Measurements from ENCODE around the gene CLDN5.

CLDN5 gene

DNA sequence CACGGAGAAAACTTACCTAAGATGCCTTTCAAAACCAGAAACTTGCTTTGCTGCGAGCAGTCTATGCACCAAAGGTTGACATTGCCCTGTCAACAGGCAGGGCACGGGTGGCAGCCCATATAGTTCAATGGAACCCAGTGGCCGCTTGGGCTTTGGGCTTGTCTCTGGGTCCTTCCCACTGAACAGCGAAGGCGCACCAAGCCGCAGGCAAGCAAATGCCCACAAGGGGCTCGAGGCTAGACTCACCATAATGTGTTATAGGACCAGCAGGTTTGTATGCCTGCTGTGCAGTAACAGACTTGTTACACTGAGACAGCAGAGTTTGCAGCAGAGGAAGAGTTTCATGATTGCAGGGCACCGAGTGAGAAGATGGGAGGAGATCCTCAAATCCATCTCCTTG lies 20.3 kb downstream of the CLDN5 start:
- no peak for DNase-seq (ENCODE audit: low read depth)

DNA sequence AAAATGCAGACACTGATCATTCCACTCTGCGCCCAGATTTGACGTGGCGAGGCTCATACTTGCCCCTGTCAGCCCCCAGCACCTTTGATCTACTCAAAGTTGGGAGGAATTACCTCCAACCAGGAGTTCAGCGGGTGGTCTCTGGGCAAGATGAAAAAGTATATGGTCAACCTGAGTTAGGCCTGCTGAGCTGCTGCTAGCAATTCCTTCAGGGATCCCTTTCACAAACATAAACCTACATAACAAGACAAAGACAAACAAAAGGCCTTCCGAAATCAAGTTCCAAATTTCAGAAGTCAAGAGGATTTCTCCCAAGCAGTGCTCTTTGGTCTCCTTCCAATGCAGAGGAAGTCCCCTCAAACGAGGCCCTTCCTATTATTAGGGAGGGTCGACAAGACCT lies 20.8 kb downstream of the CLDN5 start:
- no peak for DNase-seq (ENCODE audit: low read depth)

DNA sequence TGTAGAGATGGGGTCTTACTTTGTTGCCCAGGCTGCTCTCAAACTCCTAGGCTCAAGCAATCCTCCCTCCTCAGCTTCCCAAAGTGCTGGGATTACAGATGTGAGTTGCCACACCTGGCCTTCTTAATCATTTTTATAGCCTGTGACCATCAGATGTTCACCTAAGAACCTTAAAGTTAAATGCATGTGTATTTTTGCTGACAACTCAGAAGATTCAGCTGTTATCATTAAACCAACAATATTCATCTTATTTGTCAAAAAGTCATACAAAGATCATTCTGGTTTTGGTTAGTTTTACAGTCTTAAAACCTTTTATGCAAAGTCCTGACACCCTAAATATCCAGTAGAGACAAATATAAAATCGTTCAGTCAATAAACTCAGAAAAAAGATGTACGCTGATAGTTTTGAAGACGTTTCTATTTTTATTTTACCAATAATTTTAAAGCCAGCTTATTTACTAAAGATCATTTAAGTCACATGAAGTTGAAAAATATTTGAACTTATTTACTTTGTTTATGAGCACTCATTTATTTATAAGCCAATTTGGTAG lies 22.2 kb downstream of the CLDN5 start:
- DNase-seq (ENCODE audit: low read depth): no peak

DNA sequence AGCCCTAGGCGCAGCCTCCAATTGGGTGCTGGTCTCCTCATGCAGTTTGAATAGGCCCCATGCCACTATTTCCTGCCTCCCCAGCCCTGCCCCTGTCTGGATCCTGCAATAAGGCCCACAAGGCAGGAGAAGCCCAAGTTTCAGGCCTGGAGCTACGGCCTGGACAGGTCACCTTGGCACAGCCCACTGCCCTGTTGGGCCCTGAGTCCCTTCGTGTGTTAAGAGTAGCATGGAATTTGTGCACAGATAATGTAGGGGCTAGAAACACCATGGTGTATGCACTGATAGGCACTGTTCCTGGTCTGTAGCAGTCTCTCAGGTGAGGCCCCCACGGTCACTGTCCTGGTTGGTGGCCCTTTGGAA lies 24.3 kb downstream of the CLDN5 start:
- no peak for DNase-seq (ENCODE audit: low read depth)

DNA sequence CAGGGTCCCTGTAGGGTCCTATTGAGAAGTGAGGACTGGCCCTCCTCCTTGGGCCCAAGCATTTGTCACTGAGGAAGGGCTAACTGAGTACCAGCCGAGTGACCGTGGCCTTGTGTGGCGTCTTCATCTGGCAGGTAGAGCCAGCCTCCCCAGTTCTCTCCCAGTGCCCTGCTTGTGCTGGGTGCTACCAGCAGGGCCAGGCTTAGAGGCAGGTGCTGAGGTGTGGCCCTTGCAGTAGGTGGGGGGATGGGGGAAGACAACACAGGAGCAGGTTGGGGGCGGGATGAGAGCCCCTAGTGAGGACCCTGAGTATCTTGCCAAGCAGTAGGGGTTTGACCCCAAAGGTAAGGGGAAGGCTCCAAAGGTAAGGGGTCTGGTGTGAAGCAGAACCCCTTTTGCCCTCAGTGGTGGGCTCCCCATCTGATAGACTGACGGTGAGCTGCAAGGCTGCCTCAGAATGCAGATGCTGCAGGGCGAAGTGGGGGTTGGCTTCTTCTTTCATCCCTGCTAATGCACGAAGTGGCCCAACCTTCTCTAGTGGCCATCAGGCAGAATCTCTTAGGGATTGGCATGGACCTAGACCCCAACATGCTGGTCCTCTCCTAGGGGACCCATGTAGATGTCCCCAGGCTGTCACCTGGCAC lies 24.9 kb downstream of the CLDN5 start:
- no peak for DNase-seq (ENCODE audit: low read depth)

DNA sequence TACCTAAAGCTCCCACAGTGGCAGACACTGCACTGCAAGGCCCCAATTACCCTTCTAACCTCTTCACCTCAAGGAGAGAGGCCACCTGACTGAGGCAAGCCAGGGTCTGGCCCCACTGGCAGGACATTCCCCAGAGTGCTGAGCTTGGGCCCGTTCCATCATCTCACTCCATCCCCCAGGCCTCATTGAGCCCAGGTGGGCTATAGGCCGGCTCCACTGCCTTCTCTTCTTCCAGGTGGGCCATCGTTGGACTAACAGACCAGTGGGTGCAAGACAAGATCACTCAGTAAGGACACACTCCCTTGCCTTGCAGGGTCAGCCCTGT lies 25.4 kb downstream of the CLDN5 start:
- no peak for DNase-seq (ENCODE audit: low read depth)

DNA sequence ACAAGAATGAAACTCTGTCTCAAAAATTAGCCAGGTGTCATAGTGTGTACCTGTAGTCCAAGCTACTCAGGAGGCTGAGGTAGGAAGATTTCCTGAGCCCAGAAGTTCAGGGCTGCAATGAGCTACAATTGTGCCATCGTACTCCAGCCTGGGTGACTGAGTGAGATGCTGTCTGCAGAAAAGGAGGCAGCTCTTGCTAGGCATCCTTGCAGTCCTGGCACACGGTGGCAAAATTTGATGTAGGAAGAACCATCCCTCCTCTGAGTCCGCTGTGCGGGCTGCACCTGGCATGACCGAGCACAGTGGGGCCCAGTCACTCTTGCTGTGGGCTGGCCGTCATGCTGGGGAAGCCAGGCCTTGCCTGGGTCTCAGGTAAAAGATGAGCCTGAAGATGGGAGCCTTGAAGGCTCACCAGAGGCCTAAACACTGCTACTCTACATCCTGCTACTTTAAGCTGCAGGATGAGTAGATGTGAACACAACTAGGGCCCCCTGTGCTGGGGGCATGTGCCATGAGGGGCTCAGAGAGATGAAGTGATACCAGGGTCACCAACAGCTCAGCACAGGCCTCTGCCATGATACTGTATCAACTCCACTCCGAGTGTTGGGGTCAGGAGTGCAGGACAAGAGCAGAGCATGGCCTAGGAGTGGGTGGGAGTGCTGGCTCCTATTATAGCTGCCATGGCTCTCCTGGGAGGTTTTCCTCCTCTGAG lies 25.9 kb downstream of the CLDN5 start:
- no peak for DNase-seq (ENCODE audit: low read depth)

DNA sequence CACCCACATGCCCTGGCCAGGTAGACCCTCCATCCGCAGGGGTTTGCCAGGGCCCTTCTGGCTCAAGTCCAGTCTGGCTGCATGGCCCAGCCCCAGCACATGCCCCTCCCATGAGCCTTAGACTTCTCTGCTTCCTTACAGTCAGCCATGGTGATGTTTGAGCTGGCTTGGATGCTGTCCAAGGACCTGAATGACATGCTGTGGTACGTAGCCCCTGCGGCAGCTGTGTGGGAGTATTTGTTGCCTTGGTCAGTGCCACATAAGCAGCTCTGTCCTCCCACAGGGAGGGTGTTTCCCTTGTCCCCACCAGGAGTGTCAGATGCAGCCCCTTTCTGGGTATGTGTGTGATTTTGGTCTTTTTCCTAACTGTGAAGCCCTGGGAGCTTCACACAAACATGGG lies 27.0 kb downstream of the CLDN5 start:
- no peak for DNase-seq (ENCODE audit: low read depth)

DNA sequence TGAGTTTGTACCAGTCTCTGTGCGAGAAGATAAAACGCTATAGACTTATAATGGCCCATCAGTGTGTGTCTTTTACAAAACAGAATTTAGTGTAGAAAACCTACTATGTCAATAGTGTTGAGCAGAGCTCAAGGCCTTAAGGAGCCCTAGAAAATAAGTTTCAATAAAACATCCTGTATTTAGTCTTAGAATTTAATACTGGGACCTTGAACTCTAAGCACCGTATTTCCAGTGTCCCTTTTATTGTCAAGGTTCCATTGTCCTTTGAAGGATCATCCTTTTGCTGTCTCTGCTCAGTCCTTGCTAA lies 27.9 kb downstream of the CLDN5 start:
- DNase-seq (ENCODE audit: low read depth): no peak

DNA sequence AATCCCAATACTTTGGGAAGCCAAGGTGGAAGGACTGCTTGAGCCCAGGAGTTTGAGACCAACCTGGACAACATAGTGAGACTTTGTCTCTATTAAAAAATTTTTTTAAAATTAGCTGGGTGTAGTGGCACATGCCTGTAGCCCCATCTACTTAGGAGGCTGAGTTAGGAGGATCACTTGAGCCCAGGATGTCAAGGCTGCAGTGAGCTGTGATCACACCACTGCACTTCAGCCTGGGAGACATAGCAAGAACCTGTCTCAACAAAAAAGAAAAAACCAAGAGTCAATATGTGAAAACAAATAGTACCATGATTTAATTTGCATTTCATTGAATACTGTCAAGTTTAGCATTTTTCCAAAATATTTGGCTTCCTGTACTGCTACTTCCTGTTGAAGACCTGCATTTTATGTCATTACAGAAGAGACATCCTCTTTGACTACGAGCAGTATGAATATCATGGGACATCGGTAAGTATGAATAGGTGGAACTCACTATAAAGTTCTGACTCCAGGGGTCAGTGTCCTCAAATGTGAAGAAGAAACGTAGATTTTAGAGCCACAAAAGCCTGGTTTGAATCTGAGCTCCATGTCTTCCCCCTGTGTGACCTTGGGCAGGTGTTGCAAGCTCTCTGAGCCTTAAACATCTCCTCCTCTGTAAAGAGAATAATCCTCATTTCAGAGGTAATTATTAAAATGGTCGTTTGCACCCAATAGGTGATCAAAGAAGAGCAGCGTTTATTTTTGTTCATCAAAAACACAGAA lies 28.5 kb downstream of the CLDN5 start:
- no peak for DNase-seq (ENCODE audit: low read depth)

DNA sequence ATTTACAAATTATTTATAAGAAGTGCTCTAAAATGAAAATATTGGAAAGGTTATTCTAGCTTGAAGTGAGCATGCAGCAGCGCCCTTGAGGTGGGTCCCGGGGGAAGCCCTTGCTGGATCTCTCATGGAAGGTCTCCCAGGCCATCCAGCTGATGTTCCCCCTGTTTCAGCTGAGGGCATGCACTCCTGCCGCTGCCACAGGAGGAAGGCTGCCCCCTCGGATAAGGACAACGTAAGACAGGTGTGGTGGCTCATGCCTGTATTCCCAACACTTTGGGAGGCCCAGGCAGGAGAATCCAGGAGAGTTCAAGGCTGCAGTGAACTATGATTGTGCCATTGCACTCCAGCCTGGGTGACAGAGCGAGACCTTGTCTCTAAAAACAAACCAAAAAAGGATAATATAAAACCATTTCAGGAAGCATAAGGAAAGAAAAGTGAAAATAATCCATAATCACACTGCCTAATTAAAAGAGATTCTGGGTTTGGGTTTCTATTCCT lies 29.5 kb downstream of the CLDN5 start:
- DNase-seq (ENCODE audit: low read depth): no peak

DNA sequence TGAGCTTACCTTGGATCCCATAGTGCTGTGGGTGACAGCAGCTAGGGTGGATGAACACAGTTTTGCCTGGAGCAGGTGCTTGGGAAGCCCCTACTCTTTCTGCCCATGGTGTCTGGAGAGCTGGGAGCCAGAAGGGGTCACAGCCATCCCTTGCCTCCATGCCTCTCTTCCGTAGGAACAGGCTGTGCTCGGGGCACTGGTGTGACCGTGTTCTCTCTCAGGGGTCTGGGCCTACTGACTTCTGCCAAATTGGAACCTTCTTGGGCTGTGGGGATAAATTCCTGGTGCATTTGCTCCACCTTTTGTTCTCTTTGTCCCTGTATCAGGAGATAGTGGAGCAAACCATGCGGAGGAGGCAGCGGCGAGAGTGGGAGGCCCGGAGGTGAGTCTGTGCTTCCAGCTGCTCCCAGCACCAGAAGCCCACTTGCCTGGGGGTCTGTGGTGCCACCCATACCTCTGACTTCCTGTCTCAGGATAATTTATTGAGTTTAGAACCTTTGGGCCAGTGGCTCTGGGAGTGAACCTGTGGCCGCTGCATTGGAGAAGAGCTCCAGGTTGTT lies 30.1 kb downstream of the CLDN5 start:
- no peak for DNase-seq (ENCODE audit: low read depth)

DNA sequence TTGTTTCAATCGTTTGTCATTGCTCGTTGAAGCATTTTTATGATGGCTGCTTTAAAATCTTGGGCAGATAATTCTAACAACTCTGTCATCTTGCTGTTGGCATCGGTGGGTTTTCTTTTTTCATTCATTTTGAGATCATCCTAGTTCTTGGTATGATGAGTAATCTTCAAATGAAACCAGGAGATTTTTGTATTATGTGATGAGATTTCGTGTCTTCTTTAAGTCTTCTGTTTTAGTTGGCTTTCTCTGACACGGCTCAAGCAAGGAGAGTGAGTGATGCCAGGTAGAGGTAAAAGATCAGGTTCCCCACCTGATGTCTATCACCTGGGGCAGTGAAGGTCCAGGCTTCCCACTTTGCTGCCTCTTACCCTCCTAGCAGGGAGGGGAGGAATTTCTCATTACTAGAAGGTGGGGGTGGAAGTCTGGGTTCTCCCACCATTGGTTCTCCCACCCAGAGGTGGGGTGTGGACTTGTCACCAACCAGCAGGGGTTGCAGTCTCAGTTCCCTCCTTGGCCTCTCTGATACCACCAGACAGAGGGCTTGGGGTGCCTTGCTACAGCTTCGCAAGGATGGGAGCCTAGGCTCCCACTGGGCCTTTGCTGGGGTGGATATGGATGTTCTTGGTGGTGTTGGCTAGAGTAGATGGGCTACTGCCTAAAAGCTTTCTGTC lies 31.6 kb downstream of the CLDN5 start:
- no peak for DNase-seq (ENCODE audit: low read depth)

DNA sequence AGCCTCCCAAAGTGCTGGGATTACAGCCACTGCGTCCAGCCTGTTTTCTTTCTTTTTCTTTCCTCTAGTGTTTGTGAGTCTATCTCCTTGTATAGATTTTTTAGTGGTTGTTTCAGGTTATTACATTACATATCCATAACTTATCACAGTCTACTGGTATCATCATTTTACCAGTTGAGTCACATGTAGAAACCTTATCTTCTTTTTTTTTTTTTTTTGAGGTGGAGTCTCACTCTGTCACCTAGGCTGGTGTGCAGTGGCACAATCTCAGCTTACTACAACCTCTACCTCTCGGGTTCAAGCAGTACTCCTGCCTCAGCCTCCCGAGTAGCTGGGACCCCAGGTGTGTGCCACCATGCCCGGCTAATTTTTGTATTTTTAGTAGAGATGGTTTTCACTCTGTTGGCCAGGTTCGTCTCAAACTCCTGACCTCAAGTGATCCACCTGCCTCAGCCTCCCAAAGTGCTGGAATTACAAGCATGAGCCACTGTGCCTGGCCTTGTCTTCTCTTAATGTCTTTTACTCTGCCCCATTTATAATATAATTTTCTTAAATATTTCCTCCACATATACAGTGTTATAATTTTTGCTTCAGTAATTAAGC lies 33.5 kb downstream of the CLDN5 start:
- DNase-seq (ENCODE audit: low read depth): no peak

DNA sequence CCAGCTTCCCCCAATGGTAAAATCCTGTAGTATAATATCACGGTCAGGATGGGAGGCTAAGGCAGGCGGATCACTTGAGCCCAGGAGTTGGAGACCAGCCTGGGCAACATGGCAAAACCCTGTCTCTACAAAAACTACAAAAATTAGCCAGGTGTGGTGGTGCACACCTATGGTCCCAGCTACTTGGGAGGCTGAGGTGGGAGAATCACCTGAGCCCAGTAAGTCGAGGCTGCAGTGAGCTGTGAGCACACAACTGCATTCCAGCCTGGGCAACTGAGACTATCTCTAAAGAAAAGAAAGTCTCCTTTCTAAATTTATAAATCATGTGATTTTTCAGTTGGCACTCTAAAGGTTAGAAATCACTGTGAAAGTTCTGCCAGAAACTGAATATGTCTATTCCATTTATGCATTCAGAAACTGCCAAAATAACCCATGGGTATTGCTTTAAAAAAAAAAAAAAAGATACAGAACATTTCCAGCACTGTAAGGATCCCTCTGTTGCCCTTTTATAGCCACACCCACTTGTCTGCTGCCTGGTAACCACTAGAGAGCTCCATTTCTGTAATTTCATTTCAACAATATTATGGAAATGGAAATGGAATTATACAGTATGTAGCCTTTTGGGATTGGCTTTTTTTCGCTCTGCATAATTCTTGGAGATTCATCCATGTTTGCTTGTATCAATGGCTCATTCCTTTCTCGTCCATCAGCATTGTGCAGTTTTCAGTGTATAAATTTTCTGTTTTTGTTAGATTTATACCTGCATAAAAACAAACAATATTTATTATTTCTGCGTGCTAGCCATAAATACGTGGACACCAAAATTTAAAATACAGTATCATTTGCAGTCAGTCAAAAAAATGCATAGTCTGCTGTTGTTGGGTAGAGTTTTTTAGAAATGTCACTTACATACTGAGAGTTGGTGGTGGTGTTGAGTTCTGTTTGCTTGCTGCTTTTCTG lies 35.0 kb downstream of the CLDN5 start:
- no peak for DNase-seq (ENCODE audit: low read depth)

DNA sequence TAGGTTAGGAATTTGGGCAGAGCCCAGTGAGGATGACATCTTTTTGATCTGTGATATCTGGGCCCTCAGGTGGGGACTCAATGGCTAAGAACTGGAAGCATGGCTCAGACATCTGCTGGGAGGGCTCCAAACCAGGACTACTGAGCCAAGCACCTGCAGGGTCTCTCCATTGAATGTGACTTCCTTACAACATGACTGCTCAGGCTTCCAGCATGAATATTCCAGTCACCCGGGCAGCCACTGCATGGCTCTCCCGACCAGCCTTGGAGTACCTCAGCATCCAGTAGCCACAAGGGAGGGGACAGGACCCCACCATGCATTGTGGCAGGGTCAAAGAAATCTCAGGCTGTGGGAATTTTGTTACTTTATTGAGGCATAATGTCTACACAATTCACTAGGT lies 35.9 kb downstream of the CLDN5 start:
- DNase-seq (ENCODE audit: low read depth): no peak

DNA sequence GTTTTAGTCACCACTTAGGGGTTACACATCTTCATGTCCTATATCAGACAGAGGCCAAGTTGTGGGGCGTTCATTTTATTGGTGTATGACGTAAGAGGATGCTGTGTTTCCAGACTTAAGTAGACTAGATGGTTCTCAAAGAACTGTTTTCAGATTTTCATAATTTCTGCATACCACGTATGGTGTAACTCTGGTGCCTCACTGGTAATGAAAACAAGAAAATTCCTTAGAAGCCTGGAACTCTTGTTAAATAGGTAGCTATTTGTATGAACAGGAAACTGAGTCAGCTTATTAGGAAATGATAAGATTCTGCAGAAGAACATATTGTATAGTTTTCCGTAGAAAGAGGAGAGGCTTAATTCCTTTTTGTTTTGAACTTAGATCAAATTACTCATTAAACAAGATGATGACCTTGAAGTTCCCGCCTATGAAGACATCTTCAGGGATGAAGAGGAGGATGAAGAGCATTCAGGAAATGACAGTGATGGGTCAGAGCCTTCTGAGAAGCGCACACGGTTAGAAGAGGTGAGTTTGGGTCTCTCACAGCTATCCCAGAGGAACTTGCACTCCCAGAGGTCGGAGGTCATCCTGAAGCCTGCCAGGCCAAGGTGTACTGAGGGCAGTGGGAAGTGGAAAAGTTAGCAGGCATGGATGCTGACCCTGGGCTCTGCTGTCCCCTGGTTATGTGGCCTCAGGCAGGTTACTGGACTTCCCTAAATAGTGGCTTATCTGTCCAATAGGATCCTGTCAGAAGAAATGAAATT lies 40.5 kb downstream of the CLDN5 start:
- DNase-seq (ENCODE audit: low read depth): no peak

DNA sequence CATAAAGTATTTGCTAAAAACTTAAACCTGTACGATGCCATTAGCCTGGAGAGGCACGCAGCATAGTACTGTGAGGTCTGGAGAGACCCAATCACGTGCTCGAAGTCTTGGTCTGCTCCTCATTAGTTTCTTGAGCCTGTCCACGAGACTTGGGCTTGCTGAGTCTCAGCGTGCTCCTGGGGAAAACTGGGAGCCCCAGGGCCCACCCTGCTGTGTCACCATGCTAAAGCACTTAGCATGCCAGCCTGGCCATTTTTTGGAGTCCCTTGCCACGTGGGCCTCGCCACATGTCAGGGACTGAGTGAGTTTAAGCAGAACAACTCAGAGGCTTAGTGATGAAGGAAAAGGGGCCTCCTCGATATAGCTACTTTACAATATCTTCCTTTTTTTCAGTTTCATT lies 41.9 kb downstream of the CLDN5 start:
- DNase-seq (ENCODE audit: low read depth): no peak

DNA sequence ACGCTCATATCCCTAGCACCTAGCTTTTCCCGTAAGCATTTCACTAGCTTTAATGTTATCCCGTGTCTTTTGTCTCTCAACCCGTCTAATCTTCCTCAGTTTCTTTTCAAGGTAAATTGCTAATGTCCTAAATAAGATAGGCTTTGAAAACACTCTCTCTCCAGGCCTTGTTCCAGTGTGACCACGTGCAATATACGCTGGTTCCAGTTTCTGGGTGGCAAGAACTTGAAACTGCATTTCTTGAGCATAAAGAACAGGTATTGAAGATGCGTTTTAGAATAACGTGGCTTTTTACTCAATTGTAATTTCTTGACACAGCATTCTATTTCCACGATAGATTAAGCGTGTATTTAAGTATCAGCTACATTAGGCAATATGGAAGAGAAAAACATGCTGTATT lies 43.4 kb downstream of the CLDN5 start:
- no peak for DNase-seq (ENCODE audit: low read depth)

DNA sequence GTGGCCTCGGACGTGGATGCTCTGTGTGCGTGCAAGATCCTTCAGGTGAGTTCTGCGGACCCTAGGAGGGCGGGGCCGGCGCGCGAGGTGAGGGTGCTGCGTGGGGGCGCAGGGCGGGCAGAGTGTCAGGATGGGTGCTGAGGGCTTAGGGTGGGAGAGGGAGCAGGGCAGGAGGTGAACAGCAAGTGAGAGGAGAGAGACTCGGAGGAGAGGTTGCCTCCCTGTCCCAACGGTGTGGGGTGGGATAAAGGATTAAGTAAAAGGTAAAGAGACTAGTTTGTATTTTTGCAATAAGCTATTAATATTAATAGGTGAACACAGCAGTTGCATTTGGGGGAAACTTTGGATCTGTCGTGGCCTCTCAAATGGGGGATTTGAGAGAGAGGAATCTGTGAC lies 44.0 kb downstream of the CLDN5 start:
- DNase-seq (ENCODE audit: low read depth): no peak

All from activated T-cell treated with anti-CD3 and anti-CD28 coated beads for 24 hours (primary cell).